HG02610 (cell line): ENCODE results near the gene PCDHA4.
"Not testable (repeated sequence)": the region's sequence is repeated elsewhere in the genome, so short reads cannot be mapped to it uniquely, and the experiment has no call there.

Experiments used
- ATAC-seq: cut with Tn5 transposase; IDR thresholded peaks from one replicate; pipeline ENCODE4 v1.9.1; 2021; ENCODE audit warnings: mild to moderate bottlenecking, moderate library complexity; ENCODE audit not compliant: unreplicated experiment

The PCDHA4 gene

DNA sequence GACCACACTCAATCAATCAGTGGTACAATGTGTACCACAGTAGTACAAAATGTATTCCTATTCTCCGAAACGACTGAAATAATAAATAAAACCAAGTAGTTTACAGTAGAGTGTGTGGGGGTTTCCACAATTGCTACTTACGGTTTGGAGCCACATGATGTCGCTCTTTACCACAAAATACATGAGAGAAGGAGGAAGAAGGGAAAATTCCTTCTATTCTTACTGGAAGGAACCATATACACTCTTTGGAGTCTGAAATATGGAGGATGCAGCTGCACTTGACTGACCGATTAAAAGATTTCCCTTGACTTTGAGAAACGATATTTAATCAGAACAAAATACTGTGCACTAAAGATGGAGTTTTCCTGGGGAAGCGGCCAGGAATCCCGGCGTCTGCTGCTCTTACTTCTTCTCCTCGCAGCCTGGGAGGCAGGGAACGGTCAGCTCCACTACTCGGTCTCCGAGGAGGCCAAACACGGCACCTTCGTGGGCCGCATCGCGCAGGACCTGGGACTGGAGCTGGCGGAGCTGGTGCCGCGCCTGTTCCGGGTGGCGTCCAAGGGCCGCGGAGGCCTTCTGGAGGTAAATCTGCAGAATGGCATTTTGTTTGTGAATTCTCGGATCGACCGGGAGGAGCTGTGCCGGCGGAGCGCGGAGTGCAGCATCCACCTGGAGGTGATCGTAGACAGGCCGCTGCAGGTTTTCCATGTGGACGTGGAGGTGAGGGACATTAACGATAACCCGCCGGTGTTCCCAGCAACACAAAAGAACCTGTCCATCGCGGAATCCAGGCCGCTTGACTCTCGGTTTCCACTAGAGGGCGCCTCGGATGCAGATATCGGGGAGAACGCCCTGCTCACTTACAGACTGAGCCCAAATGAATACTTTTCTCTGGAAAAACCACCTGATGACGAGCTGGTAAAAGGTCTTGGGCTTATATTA, at the start of gene PCDHA4:
PCDHA4 (plus strand) TSS at position 235 of the 942 bp plus-strand sequence.
- ATAC-seq, result no peak

DNA sequence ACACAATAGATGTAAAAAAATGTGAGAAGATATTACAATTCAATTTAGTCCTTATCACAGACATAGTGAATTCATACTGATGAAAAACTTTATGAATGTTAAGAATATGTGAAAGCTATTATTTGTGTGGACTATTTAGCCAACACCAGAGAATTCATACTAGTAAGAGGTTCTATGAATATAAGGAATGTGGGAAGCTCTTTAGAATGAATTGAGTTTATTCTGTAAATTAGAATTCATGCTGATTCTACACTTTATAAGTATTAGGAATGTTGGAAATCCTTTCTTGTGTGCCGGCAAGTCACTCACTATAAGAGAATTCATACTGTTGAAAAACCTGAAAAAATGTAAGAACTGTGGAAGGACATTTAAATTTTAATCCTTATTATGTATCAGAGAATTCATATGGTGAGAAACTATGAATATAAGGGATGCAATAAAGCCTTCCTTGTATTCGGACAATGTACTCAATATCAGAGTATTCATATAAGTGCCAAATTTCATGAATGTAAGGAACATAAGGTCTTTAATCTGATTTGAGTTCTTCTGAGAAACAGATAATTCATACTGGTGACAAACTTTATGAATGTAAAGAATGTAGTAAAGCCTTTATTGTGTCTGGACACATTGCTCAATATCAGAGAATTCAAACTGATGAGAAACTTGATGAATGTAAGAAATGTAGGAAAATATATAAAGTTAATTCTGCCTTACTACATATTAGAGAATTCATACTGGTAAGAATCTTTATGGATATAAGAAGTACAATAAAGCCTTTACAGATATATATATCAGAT, 42.5 kb upstream of the PCDHA4 start:
- no peak for ATAC-seq

DNA sequence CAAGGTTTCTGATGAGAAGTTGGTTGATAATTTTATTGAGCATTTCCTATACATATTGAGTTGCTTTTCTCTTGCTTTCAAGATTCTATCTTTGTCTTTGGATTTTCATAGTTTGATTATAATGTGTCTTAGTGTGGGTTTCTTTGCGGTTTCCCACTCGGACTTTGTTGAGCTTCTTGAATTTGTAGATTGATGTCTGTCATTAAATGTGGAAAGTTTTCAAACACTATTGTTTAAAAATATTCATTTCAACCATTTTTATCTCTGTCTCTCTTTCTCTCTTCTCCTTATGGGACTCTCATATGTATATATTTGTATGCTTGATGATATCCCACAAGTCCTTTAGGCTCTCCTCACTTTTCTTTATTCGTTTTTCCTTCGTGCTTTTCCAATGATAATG, 39.4 kb upstream of the PCDHA4 start:
- no peak for ATAC-seq

DNA sequence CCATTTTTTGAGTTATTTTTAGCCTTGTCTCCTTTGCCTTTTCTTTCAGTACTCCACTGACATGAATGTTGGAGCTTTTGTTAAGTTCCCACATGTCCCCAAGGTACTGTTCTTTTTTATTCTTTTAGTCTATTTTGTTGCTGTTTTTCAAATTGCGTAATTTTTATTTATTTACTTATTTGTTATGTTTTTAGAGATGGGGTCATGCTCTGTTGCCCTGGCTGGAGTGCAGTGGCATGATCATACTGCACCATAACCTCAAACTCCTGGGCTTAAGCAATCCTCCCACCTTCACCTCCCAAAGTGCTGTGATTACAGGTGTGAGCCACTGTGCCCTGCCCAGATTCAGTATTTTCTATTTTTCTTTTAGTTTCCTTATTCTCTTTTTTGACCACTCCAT, 26.4 kb upstream of the PCDHA4 start:
- ATAC-seq, result no peak

DNA sequence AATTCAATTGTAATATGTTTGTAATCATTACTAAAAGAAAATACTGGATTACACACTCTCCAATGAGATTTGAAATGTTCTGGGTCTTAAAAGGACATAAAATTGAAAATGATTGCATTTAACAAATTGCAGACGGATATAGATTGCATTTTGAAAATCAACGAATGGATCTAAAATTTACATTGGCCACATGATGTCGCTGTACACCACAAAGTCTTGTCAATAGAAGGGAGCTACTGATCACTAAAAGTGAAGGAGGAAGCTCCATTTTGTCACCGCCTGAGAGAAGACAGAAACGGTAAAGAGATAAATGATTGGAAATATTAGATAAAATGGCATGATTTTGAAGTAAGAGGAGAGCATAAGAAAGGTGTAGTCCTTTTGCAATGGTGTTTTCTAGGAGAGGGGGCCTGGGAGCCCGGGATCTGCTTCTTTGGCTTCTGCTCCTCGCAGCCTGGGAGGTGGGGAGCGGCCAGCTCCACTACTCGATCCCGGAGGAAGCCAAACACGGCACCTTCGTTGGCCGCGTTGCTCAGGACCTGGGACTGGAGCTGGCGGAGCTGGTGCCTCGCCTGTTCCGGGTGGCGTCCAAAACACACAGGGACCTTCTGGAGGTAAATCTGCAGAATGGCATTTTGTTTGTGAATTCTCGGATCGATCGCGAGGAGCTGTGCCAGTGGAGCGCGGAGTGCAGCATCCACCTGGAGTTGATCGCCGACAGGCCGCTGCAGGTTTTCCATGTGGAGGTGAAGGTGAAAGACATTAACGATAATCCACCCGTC, 20.8 kb upstream of the PCDHA4 start, which contains the start of gene PCDHA1:
PCDHA1 (plus strand) TSS at position 236 of the 782 bp plus-strand sequence.
- no peak for ATAC-seq

DNA sequence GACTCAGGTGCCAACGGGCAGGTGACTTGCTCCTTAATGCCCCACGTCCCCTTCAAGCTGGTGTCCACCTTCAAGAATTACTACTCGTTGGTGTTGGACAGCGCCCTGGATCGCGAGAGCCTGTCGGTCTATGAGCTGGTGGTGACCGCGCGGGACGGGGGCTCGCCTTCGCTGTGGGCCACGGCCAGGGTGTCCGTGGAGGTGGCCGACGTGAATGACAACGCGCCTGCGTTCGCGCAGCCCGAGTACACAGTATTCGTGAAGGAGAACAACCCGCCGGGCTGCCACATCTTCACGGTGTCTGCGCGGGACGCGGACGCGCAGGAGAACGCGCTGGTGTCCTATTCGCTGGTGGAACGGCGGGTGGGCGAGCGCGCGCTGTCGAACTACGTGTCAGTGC, 19.4 kb upstream of the PCDHA4 start:
- not testable (repeated sequence) for ATAC-seq

DNA sequence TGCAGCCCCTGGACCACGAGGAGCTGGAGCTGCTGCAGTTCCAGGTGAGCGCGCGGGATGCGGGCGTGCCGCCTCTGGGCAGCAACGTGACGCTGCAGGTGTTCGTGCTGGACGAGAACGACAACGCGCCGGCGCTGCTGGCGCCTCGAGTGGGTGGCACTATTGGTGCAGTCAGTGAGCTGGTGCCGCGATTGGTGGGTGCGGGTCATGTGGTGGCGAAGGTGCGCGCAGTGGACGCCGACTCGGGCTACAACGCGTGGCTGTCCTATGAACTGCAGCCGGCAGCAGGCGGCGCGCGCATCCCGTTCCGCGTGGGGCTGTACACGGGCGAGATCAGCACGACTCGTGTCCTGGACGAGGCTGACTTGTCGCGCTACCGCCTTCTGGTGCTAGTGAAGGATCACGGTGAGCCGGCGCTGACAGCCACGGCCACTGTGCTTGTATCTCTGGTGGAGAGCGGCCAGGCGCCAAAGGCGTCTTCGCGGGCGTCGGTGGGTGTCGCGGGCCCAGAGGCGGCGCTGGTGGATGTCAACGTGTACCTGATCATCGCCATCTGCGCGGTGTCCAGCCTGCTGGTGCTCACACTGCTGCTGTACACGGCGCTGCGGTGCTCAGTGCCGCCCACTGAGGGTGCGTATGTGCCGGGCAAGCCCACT, 18.9 kb upstream of the PCDHA4 start:
- ATAC-seq, result not testable (repeated sequence)

DNA sequence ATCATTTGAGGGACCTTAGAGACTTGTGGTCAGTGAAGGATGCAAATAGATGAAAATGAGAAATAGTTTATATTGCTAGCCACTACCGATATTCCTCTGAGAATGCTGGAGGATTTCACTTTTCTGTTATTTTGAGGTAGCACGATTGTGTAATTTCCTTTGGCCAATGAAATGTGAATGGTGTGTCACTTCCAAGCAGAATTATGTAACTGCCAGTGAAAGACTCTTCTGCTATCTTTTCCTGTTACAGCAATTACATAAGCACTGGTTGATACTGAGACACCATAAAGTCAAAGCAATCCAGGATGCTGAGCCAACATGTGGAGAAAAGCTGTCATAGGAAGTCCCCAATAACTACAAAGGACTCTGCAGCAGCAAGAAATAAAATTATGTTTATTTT, 15.8 kb upstream of the PCDHA4 start:
- no peak for ATAC-seq

DNA sequence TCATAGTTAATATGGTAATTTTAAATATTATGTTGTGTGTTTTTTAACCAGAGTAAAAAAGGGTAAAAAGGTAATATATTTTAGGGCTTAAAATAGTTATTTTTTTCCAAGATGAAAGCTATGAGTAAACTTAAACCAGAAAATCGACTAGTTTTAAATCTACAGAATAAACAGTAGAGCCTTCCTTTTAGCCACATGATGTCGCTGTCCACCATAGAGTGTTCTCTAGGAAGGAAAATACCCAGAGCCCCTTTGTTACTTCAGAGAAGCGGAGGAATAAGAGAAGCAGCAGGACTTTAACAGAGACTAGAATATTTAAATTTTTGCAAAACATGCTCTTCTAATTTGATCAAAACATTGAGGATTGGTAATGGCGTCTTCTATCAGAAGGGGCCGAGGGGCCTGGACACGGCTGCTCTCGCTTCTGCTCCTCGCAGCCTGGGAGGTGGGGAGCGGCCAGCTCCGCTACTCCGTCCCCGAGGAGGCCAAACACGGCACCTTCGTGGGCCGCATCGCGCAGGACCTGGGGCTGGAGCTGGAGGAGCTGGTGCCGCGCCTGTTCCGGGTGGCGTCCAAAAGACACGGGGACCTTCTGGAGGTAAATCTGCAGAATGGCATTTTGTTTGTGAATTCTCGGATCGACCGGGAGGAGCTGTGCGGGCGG, 12.1 kb upstream of the PCDHA4 start, which contains the start of gene PCDHA2:
PCDHA2 (plus strand) TSS at position 258 of the 664 bp plus-strand sequence.
- ATAC-seq, result no peak

DNA sequence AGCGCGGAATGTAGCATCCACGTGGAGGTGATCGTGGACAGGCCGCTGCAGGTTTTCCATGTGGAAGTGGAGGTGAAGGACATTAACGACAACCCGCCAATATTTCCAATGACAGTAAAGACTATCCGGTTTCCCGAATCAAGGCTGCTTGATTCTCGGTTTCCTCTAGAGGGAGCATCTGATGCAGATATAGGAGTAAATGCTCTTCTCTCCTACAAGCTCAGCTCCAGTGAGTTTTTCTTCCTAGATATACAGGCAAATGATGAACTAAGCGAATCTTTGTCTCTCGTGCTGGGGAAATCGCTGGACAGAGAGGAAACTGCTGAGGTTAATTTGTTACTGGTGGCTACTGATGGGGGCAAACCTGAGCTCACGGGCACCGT, 11.6 kb upstream of the PCDHA4 start:
- no peak for ATAC-seq

DNA sequence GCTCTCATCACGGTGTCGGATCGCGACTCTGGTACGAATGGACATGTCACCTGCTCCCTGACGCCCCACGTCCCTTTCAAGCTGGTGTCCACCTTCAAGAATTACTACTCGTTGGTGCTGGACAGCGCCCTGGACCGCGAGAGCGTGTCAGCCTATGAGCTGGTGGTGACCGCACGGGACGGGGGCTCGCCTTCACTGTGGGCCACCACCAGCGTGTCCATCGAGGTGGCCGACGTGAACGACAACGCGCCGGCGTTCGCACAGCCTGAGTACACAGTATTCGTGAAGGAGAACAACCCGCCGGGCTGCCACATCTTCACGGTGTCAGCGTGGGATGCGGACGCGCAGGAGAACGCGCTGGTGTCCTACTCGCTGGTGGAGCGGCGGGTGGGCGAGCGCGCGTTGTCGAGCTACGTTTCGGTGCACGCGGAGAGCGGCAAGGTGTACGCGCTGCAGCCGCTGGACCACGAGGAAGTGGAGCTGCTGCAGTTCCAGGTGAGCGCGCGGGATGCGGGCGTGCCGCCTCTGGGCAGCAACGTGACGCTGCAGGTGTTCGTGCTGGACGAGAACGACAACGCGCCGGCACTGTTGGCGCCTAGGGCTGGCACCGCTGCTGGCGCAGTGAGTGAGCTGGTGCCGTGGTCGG, 10.7 kb upstream of the PCDHA4 start:
- ATAC-seq, result not testable (repeated sequence)

DNA sequence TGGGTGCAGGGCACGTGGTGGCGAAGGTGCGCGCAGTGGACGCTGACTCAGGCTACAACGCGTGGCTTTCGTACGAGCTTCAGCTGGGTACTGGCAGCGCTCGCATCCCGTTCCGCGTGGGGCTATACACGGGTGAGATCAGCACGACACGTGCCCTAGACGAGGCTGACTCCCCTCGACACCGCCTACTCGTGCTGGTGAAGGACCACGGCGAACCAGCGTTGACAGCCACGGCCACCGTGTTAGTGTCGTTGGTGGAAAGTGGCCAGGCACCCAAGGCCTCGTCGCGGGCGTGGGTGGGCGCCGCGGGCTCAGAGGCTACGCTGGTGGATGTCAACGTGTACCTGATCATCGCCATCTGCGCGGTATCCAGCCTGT, 10.2 kb upstream of the PCDHA4 start:
- ATAC-seq, result no peak

DNA sequence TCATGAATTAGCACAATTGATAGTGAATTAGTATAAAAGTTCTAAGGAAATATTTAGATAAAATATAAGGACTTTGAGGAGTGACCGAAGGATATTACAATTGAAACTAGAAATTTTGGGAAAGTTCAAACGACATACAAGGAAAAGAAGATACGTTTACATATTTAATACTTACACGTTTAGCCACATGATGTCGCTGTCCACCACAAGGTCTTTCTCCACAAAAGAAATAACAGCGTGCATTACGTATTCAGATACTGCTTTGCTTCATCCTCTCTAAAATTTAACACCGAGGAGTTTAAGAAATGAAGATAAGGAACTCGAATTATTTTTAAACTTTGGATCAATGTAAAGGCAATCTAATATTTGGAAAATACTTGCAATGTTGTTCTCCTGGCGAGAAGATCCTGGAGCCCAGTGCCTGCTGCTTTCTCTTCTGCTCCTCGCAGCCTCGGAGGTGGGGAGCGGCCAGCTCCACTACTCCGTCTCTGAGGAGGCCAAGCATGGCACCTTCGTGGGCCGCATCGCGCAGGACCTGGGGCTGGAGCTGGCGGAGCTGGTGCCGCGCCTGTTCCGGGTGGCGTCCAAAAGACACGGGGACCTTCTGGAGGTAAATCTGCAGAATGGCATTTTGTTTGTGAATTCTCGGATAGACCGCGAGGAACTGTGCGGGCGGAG, 5.9 kb upstream of the PCDHA4 start, which contains the start of gene PCDHA3:
PCDHA3 (plus strand) TSS at position 242 of the 678 bp plus-strand sequence.
- ATAC-seq, result no peak

DNA sequence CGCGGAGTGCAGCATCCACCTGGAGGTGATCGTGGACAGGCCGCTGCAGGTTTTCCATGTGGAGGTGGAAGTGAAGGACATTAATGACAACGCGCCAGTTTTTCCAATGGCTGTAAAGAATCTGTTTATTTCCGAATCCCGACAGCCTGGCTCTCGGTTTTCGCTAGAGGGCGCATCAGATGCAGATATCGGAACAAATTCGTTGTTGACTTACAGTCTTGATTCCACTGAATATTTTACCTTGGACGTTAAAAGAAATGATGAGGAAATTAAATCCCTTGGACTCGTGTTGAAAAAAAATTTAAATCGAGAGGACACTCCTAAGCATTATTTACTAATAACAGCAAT, 5.4 kb upstream of the PCDHA4 start:
- ATAC-seq, result no peak

DNA sequence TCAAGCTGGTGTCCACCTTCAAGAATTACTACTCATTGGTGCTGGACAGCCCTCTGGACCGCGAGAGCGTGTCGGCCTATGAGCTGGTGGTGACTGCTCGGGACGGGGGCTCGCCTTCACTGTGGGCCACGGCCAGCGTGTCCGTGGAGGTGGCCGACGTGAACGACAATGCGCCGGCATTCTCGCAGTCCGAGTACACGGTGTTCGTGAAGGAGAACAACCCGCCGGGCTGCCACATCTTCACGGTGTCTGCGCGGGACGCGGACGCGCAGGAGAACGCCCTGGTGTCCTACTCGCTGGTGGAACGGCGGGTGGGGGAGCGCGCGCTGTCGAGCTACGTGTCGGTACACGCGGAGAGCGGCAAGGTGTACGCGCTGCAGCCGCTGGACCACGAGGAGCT, 4.5 kb upstream of the PCDHA4 start:
- not testable (repeated sequence) for ATAC-seq

DNA sequence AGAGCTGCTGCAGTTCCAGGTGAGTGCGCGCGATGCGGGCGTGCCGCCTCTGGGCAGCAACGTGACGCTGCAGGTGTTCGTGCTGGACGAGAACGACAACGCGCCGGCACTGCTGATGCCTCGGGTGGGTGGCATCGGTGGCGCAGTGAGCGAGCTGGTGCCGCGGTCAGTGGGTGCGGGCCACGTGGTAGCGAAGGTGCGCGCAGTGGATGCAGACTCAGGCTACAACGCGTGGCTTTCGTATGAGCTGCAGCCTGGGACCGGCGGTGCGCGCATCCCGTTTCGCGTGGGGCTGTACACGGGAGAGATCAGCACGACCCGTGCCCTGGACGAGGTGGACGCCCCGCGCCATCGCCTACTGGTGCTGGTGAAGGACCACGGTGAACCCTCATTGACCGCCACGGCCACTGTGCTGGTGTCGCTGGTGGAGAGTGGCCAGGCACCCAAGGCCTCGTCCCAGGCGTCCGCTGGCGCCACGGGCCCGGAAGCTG, 4.0 kb upstream of the PCDHA4 start:
- no peak for ATAC-seq

DNA sequence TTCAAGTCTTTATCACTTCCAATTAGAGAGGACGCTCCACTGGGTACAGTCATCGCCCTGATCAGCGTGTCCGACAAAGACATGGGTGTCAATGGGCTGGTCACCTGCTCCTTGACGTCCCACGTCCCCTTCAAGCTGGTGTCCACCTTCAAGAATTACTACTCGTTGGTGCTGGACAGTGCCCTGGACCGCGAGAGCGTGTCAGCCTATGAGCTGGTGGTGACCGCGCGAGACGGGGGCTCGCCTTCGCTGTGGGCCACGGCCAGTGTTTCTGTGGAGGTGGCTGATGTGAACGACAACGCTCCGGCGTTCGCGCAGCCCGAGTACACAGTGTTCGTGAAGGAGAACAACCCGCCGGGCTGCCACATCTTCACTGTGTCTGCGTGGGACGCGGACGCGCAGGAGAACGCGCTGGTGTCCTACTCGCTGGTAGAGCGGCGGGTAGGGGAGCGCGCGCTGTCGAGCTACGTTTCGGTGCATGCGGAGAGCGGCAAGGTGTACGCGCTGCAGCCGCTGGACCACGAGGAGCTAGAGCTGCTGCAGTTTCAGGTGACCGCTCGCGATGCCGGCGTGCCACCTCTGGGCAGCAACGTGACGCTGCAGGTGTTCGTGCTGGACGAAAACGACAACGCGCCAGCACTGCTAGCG, 1.5 kb downstream of the PCDHA4 start:
- not testable (repeated sequence) for ATAC-seq

DNA sequence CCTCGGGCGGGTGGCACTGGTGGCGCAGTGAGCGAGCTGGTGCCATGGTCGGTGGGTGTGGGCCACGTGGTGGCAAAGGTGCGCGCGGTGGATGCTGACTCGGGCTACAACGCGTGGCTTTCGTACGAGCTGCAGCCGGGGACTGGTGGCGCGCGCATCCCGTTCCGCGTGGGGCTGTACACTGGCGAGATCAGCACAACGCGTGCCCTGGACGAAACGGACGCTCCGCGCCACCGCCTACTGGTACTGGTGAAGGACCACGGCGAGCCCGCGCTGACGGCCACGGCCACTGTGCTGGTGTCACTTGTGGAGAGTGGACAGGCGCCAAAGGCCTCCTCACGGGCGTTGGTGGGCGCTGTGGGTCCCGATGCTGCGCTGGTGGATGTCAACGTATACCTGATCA, 2.0 kb downstream of the PCDHA4 start:
- no peak for ATAC-seq
